Bronchial epithelial cell (primary cell): ENCODE data around the gene POU2AF2. TPM values are rescaled to one million over a fixed set of nuclear protein-coding genes. Genes with fewer than 3 reads are reported as not detected.
A peak's percentile ranks its signal among the peaks of the same experiment; 100 is the strongest.

Experiments used
- DNase-seq: peaks from one replicate; pipeline ENCODE4 v3.0.0-alpha.2; 2010; ENCODE audit warnings: low read depth
- FAIRE-seq: peaks from 2 replicates; lab custom pipeline; 2011; peaks lifted over from hg19 to GRCh38; lab: Jason Lieb, UNC
- H3K27me3 ChIP-seq: 2 replicates; pipeline ENCODE4 v1.5.1; 2011; ENCODE audit warnings: low read length; ENCODE audit not compliant: control insufficient read depth, insufficient read depth
- H3K36me3 ChIP-seq: 2 replicates; pipeline ENCODE4 v1.5.1; 2011; ENCODE audit warnings: low read length; ENCODE audit not compliant: control insufficient read depth, insufficient read depth
- H3K4me3 ChIP-seq: 2 replicates; pipeline ENCODE4 v1.5.1; 2011; ENCODE audit warnings: mild to moderate bottlenecking, low read depth, low read length, control low read depth
- total RNA-seq: library from RNA; depleted of rRNA; stranded (reverse); fragments of >200 nt; gene quantifications from 2 replicates; pipeline ENCODE4 v1.2.1, GENCODE V29; 2014
- TF ChIP-seq, protein P1 (sequence below): IDR thresholded peaks from 2 replicates; pipeline ENCODE4 v1.5.1; 2011; ENCODE audit warnings: mild to moderate bottlenecking, moderate library complexity, low read length, control low read depth, inconsistent platforms; ENCODE audit not compliant: insufficient read depth, severe bottlenecking

POU2AF2 gene
- total RNA-seq, 1 donor from 2014 or later = not detected

DNA sequence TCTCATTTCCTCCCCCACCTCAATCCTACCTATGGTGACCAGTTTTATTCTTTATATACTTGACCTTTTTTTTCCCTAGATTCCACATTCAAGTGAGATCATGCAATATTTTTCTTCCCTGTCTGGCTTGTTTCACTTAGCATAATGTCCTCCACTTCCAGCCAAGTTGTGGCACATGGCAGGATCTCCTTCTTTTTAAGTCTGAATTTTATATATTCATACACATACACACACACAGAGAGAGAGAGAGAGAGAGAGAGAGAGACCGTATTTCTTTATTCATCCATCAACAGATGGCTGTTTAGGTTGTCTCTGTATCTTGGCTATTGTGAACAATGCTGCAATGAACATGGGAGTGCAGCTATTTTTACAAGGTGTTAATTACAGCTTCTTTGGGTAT lies 1.4 kb downstream of the POU2AF2 start:
- no peaks in the 10 kb centered on the region for H3K36me3 ChIP-seq
- FAIRE-seq (no peak), DNase-seq (no peak)
- H3K27me3 ChIP-seq = no peaks in the 10 kb centered on the region
- TF ChIP-seq, protein P1, sequence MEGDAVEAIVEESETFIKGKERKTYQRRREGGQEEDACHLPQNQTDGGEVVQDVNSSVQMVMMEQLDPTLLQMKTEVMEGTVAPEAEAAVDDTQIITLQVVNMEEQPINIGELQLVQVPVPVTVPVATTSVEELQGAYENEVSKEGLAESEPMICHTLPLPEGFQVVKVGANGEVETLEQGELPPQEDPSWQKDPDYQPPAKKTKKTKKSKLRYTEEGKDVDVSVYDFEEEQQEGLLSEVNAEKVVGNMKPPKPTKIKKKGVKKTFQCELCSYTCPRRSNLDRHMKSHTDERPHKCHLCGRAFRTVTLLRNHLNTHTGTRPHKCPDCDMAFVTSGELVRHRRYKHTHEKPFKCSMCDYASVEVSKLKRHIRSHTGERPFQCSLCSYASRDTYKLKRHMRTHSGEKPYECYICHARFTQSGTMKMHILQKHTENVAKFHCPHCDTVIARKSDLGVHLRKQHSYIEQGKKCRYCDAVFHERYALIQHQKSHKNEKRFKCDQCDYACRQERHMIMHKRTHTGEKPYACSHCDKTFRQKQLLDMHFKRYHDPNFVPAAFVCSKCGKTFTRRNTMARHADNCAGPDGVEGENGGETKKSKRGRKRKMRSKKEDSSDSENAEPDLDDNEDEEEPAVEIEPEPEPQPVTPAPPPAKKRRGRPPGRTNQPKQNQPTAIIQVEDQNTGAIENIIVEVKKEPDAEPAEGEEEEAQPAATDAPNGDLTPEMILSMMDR = no peak
- no peak overlapping the region for H3K4me3 ChIP-seq

DNA sequence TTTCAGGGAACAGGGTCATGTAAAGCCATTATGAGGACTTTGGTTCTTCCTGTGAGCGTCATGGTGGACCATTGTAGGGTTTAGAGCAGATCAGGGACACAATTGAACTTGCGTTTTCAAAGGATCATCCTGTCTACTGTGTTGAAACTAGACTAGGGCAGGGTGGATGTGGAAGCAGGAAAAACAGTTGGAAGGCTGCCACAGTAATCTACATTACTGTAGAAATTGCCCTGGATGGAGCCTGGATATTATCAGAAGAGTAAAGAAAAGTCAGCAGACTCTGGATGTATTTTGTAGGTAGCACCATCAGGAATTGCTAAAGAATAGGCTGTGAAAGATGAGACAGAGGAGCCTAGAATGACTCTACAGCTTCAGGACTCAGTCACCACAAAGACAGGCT lies 5.4 kb downstream of the POU2AF2 start:
- Histone ChIP-seq H3K27me3 (no peaks in the 10 kb centered on the region), H3K36me3 (no peaks in the 10 kb centered on the region), H3K4me3 (no peak overlapping the region)
- TF ChIP-seq, protein P1 = no peak
- no peak for FAIRE-seq
- no peak for DNase-seq

DNA sequence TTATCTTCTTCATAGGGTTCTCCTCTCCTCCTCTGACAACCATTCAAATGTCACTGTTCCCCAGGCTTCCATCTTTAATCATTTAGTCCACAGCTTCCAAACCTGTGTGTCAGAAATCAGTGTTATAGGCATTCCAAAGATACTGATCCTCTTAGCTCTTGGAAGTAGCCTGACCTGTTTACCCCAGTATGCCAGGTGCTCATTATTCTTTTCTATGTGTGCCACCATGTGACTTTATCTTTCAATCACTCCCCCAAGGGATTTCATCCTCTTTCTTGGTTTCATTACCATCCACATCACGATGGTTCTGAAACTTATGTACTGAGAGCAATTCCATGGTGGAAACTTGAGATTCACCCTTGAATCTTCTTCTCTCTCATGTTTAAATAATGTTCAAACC lies 7.6 kb downstream of the POU2AF2 start:
- DNase-seq = no peak
- Histone ChIP-seq H3K27me3 (no peaks in the 10 kb centered on the region), H3K4me3 (no peak overlapping the region), H3K36me3 (no peaks in the 10 kb centered on the region)
- FAIRE-seq = no peak
- TF ChIP-seq, protein P1 = no peak

DNA sequence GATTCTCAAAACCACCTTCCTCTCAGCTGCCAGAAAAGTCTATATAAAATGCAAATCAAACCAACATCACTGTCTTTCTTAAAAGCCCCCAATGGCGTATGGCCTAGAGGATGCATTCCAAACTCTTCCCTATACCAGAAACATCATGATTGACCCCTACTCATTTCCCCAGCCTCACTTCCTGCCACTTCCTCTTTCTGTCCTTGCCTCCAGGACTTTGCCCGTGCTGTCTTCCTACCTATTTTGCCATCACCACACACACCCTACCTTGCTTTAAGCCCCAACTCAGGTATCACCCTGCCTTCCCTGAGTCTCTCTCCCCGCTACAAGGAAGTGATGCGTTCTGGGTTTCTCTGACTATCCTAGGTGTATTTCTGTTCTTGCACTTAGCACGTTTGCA lies 8.1 kb downstream of the POU2AF2 start:
- no peaks in the 10 kb centered on the region for H3K36me3 ChIP-seq
- FAIRE-seq (no peak), DNase-seq (no peak)
- no peaks in the 10 kb centered on the region for H3K27me3 ChIP-seq
- no peak overlapping the region for H3K4me3 ChIP-seq
- TF ChIP-seq, protein P1 = no peak

DNA sequence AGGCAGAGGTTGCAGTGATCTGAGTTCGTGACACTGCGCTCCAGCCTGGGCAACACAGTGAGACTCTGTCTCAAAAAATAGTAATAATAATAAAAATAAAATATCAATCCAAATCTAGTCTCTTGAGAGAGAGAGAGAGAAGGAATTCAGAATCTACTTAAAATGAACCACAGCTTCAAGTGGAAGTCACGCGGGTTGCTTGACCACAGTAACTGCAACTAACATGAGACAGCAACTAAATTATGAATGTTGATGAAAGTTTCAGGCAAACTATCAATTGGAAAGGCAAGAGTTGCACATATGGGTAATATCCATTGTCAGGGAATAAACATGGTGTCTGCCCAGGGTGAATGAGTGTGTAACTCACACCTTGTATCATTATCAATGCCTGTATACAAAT lies 12.5 kb downstream of the POU2AF2 start:
- H3K36me3 ChIP-seq = no peaks in the 10 kb centered on the region
- FAIRE-seq (no peak), DNase-seq (no peak)
- TF ChIP-seq, protein P1 = no peak
- no peaks in the 10 kb centered on the region for H3K27me3 ChIP-seq
- no peak overlapping the region for H3K4me3 ChIP-seq

DNA sequence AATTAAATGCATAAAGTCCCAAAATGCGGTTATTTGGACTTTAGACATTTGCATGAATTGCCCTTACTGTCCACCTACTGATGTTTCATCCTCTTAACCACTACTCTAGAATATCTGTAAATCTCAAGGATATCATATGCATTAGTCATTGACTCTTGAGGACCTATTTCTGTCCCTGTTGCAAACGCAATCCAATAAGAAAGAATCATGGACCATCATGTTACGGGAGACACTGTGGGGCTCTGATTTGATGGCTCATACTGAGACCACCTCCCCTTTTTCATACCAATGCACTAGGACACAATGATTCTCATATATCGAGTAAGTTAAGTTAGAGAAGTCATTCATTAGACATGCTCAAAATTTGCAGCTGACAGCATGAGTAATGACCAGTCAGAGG lies 14.4 kb downstream of the POU2AF2 start:
- FAIRE-seq (no peak), DNase-seq (peak; percentile 14)
- no peaks in the 10 kb centered on the region for H3K27me3 ChIP-seq
- H3K36me3 ChIP-seq = no peaks in the 10 kb centered on the region
- TF ChIP-seq, protein P1 = no peak
- H3K4me3 ChIP-seq = no peak overlapping the region
